HCT116 (cell line): ENCODE results near the gene ACTR1A. TPM values are rescaled to one million over a fixed set of nuclear protein-coding genes. Genes with fewer than 3 reads are reported as not detected.

ENCODE experiments used
- ATAC-seq: fragments of 200-7000 bp; cut with Tn5 transposase; 2 replicates; pipeline ENCODE4 v1.9.1; 2020; ENCODE audit warnings: mild to moderate bottlenecking, moderate library complexity
- BruUV-seq: library from RNA; stranded (reverse); fragments of 400-500 nt; replicated peaks from 2 replicates; lab custom pipeline; 2021; lab: Mats Ljungman, UMichigan
- CTCF ChIA-PET: fragments of 300-600 bp; sonication (Branson Sonifier 250); formaldehyde crosslinking; loops from one replicate; lab custom pipeline; 2021; ENCODE audit warnings: antibody characterized with exemption; lab: Charles Lee
- POLR2A ChIA-PET: fragments of 300-600, 350-600 bp; sonication (Branson Sonifier 250); formaldehyde crosslinking; loops from one replicate; lab custom pipeline; 2021; ENCODE audit warnings: antibody characterized with exemption; lab: Charles Lee
- RAD21 ChIA-PET, 2 experiments: fragments of 300-600 bp; sonication (Branson Sonifier 250); formaldehyde crosslinking; loops; one replicate each; lab custom pipeline; 2023; ENCODE audit warnings: low total read pairs in 2 of 2; ENCODE audit not compliant: uncharacterized antibody in 2 of 2, unreplicated experiment in 2 of 2, low non-redundant PET in 1 of 2; lab: Charles Lee
- DNase-seq: peaks from one replicate; pipeline ENCODE4 v3.0.0-alpha.2; 2010; ENCODE audit warnings: low read depth, low spot score
- H2AFZ ChIP-seq: fragments of 200-600 bp; shearing (Covaris generic), sonication (generic); 2 replicates; pipeline ENCODE4 v1.6.1; 2017; ENCODE audit warnings: low read depth, mixed run types, mixed read lengths, antibody characterized with exemption, low read length; ENCODE audit not compliant: poor library complexity, severe bottlenecking
- H3K27ac ChIP-seq: 2 replicates; pipeline ENCODE4 v1.5.1; 2012; ENCODE audit warnings: low read depth, low read length
- H3K27me3 ChIP-seq: fragments of 200-600 bp; sonication (generic); 2 replicates; pipeline ENCODE4 v1.6.1; 2016; ENCODE audit warnings: mixed run types, low read length, mixed read lengths; ENCODE audit not compliant: insufficient read depth
- H3K36me3 ChIP-seq, 2 experiments: fragments of 200-500 bp in 1 of 2; fragments of 200-600 bp in 1 of 2; sonication (Bioruptor generic) in 1 of 2; sonication (generic) in 1 of 2; 2 replicates each; pipeline versions ENCODE4 v1.5.1 to v1.6.1; 2014 to 2016; ENCODE audit warnings: low read length in 2 of 2, inconsistent platforms in 1 of 2, mixed read lengths in 1 of 2, mixed run types in 1 of 2; ENCODE audit not compliant: insufficient read depth in 2 of 2, control insufficient read depth in 1 of 2
- H3K4me1 ChIP-seq, 2 experiments: fragments of 200-600 bp in 1 of 2; sonication (generic) in 1 of 2; 2 replicates each; pipeline versions ENCODE4 v1.5.1 to v1.6.1; 2012 to 2017; ENCODE audit warnings: low read length in 2 of 2, inconsistent platforms in 1 of 2, mild to moderate bottlenecking in 1 of 2, mixed read lengths in 1 of 2, mixed run types in 1 of 2, moderate library complexity in 1 of 2; ENCODE audit not compliant: insufficient read depth in 2 of 2, control insufficient read depth in 1 of 2
- H3K4me2 ChIP-seq: fragments of 200-600 bp; sonication (generic); 2 replicates; pipeline ENCODE4 v1.6.1; 2017; ENCODE audit warnings: mixed run types, low read length, mixed read lengths
- H3K4me3 ChIP-seq, 2 experiments: fragments of 200-600 bp in 1 of 2; sonication (generic) in 1 of 2; replicated peaks in 1 of 2; 2 replicates each; pipeline ENCODE4 v1.5.1; 2011 to 2016; ENCODE audit warnings: low read length in 2 of 2, control low read depth in 1 of 2, low read depth in 1 of 2, mild to moderate bottlenecking in 1 of 2, mixed read lengths in 1 of 2, mixed run types in 1 of 2
- H3K79me2 ChIP-seq: fragments of 200-600 bp; sonication (generic); 2 replicates; pipeline ENCODE4 v1.6.1; 2017; ENCODE audit warnings: mild to moderate bottlenecking, mixed run types, low read length, moderate library complexity, mixed read lengths; ENCODE audit not compliant: insufficient read depth
- H3K9ac ChIP-seq: fragments of 200-600 bp; sonication (generic); 2 replicates; pipeline ENCODE4 v1.6.1; 2016; ENCODE audit warnings: low read length, mixed read lengths
- H3K9me2 ChIP-seq: fragments of 200-600 bp; sonication (generic), shearing (Covaris generic); 2 replicates; pipeline ENCODE4 v1.6.1; 2017; ENCODE audit warnings: mixed run types, mild to moderate bottlenecking, moderate library complexity; ENCODE audit not compliant: insufficient read depth
- H3K9me3 ChIP-seq, 2 experiments: fragments of 200-500 bp in 1 of 2; fragments of 200-600 bp in 1 of 2; sonication (Bioruptor generic) in 1 of 2; sonication (generic) in 1 of 2; 2 replicates each; pipeline ENCODE4 v1.6.1; 2014 to 2017; ENCODE audit warnings: low read length in 2 of 2, mixed read lengths in 2 of 2, inconsistent platforms in 1 of 2, low read depth in 1 of 2, mild to moderate bottlenecking in 1 of 2, mixed run types in 1 of 2, moderate library complexity in 1 of 2; ENCODE audit not compliant: control insufficient read depth in 1 of 2, insufficient read depth in 1 of 2
- H4K20me1 ChIP-seq: fragments of 200-600 bp; sonication (generic), shearing (Covaris generic); 2 replicates; pipeline ENCODE4 v1.6.1; 2017; ENCODE audit warnings: mixed run types, mild to moderate bottlenecking, moderate library complexity; ENCODE audit not compliant: insufficient read depth
- CEBPB ChIP-seq: IDR thresholded peaks from 2 replicates; pipeline ENCODE4 v1.6.1; 2012; ENCODE audit warnings: low read depth
- EGR1 ChIP-seq: IDR thresholded peaks from 2 replicates; pipeline ENCODE4 v1.6.1; 2012; ENCODE audit warnings: low read depth
- ELF1 ChIP-seq: IDR thresholded peaks from 2 replicates; pipeline ENCODE4 v1.6.1; 2012; ENCODE audit warnings: low read depth, borderline replicate concordance
- FOSL1 ChIP-seq: IDR thresholded peaks from 2 replicates; pipeline ENCODE4 v1.6.1; 2012; ENCODE audit warnings: low read depth
- JUND ChIP-seq: IDR thresholded peaks from 2 replicates; pipeline ENCODE4 v1.6.1; 2012
- POLR2AphosphoS5 ChIP-seq: IDR thresholded peaks from 2 replicates; pipeline ENCODE4 v1.6.1; 2011; ENCODE audit warnings: mild to moderate bottlenecking, low read depth, low read length, moderate library complexity
- RAD21 ChIP-seq: IDR thresholded peaks from 2 replicates; pipeline ENCODE4 v1.6.1; 2012; ENCODE audit warnings: low read depth, mild to moderate bottlenecking
- SRF ChIP-seq: IDR thresholded peaks from 2 replicates; pipeline ENCODE4 v1.6.1; 2012; ENCODE audit warnings: low read depth
- TCF7L2 ChIP-seq: IDR thresholded peaks from 2 replicates; pipeline ENCODE4 v1.7.0; 2011; ENCODE audit warnings: borderline replicate concordance, inconsistent platforms; ENCODE audit not compliant: insufficient read depth, insufficient read length; ENCODE audit errors: extremely low read depth
- YY1 ChIP-seq: IDR thresholded peaks from 2 replicates; pipeline ENCODE4 v1.6.1; 2011; ENCODE audit warnings: low read length, low read depth, moderate library complexity, mild to moderate bottlenecking; ENCODE audit not compliant: insufficient replicate concordance; ENCODE audit errors: extremely low read depth
- intact Hi-C: fragments of 100-400 bp; cut with micrococcal nuclease; formaldehyde crosslinking; loops from 2 replicates; pipeline ENCODE4 v1.10.0; 2022
- total RNA-seq: library from RNA; stranded (reverse); gene quantifications from one replicate; pipeline ENCODE4 v1.2.1, GENCODE V29; 2021; ENCODE audit not compliant: unreplicated experiment
- TF ChIP-seq, protein P1 (sequence below): IDR thresholded peaks from 2 replicates; pipeline ENCODE4 v1.6.1; 2012

ACTR1A gene
- total RNA-seq, 1 experiment from 2014 or later = 94.2 TPM

DNA sequence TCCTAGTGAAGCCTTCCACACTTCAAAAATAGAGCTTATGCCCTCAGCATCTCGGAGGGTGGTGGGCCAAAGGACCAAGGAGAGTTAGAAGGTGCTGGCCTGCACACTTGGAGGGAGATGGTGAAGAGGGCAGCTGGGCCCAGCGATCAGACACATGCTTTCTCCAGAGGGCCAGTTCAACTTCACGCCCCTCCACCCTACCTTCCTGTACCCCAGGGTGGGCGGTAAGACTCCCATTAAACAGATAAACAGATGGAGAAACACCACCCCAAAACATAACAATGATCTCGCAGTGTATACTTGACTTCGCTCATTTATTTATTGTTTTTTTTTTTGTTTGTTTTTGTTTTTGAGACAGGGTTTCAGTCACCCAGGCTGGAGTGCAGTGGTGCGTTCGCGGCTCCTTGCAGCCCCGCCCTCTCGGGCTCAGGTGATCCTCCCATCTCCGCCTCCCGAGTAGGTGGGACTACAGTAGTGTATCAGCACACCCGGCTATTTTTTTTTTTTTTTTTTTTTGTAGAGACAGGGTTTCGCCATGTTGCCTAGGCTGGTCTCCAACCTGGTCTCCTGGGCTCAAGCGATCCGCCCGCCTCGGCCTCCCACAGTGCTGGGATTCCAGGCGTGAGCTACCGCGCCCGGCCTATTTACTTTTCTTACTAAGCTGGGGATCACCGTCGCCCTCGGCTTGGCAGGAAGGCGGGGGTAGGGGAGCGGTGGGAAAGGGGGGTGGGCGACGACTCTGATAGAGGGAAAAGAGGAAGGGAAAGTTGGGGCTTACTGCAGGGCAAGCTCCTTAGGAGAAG lies 53.0 kb downstream of the ACTR1A start:
- ChIA-PET POLR2A (interaction anchor here (1.1 to 6.1 kb wide), 4 partner anchors 9 to 28 kb away, joined by 8 to 39 read pairs (median 29); partner anchors contain the start of genes CUEDC2 and FBXL15), CTCF (interaction anchor here (0.6 to 2.7 kb wide), 7 partner anchors 9 to 280 kb away, joined by 3 to 16 read pairs (median 3); no protein-coding TSS in a partner anchor)
- H3K4me3 ChIP-seq = peak overlapping the region; percentile 72 to 100

DNA sequence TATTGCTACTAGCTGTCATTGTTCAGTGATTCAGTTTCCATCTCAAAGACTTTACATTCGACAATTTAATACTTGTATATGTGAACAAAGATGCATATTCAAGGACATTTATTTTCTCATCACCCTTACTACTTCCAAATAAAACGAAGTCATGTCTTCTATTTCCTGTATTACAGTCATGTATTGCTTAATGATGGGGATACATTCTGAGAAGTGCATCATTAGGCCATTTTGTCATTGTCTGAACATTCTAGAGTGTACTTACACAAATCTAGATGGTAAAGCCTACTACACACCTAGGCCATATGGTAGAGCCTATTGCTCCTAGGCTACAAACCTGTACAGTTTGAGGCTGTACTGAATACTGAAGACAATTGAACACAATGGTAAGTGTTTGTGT lies 57.7 kb downstream of the ACTR1A start:
- H3K79me2 ChIP-seq = no peaks in the 10 kb centered on the region; the same call in 1 of the 2 replicates
- no peaks in the 10 kb centered on the region for H3K27me3 ChIP-seq
- POLR2A ChIA-PET = no interaction called here
- H3K36me3 ChIP-seq = no peaks in the 10 kb centered on the region
- H3K4me3 ChIP-seq = no peak overlapping the region
- no peak for ATAC-seq
- DNase-seq = no peak
- H3K4me1 ChIP-seq = peaks cover 5 to 6% of the 10 kb centered on the region in 2 experiments
- no peak overlapping the region for H3K27ac ChIP-seq
- no peaks in the 10 kb centered on the region for H3K9me3 ChIP-seq
- no TSS peak for BruUV-seq
- TF ChIP-seq SRF (no peak), EGR1 (no peak)
- intact Hi-C loops = no loop called here
- H3K9ac ChIP-seq = no peak overlapping the region
- H3K9me2 ChIP-seq = no peaks in the 10 kb centered on the region
- no peak overlapping the region for H2AFZ ChIP-seq
- no peak overlapping the region for H3K4me2 ChIP-seq
- CTCF ChIA-PET = no interaction called here
- no peaks in the 10 kb centered on the region for H4K20me1 ChIP-seq
- RAD21 ChIA-PET = no interaction called here

More for the DNA sequence above, 53.0 kb downstream of the ACTR1A start:
- Histone ChIP-seq H3K4me1 (peaks cover 28 to 38% of the 10 kb centered on the region in 2 experiments), H3K36me3 (0 out of 4 replicates have a peak, but pooled peaks cover 0 to 10% of the 10 kb centered on the region in 2 experiments), H4K20me1 (no peaks in the 10 kb centered on the region), H3K79me2 (peaks cover 35% of the 10 kb centered on the region), H3K9ac (peak overlapping the region; percentile 97), H3K27me3 (no peaks in the 10 kb centered on the region), H3K9me3 (no peaks in the 10 kb centered on the region), H3K4me2 (peak overlapping the region; percentile 98), H2AFZ (no peak overlapping the region), H3K27ac (peak overlapping the region; percentile 98), H3K9me2 (no peaks in the 10 kb centered on the region)
- peak; percentile 84 for DNase-seq
- RAD21 ChIA-PET = no interaction called here
- BruUV-seq = no TSS peak
- intact Hi-C loops = loop anchor here (1.0 to 2.0 kb wide), 3 partner anchors 17 to 55 kb away; partner anchors contain the start of genes CUEDC2 and NFKB2
- TF ChIP-seq TCF7L2 = no peak
- TF ChIP-seq RAD21 = no peak
- TF ChIP-seq EGR1 = no peak
- TF ChIP-seq POLR2AphosphoS5 = peak; percentile 83
- no peak for TF ChIP-seq FOSL1
- TF ChIP-seq ELF1 = no peak
- TF ChIP-seq YY1 = peak; percentile 79
- TF ChIP-seq CEBPB = no peak
- TF ChIP-seq JUND = no peak
- TF ChIP-seq, protein P1, sequence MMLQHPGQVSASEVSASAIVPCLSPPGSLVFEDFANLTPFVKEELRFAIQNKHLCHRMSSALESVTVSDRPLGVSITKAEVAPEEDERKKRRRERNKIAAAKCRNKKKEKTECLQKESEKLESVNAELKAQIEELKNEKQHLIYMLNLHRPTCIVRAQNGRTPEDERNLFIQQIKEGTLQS = no peak
- peak; percentile 71 for ATAC-seq
